Motor neuron (in vitro differentiated cells): ENCODE results near the gene ZMYM2. TPM values are rescaled to one million over a fixed set of nuclear protein-coding genes. Genes with fewer than 3 reads are reported as not detected.
"Not testable (repeated sequence)": the region's sequence is repeated elsewhere in the genome, so short reads cannot be mapped to it uniquely, and the experiment has no call there.

ENCODE experiments used
- ATAC-seq, 8 experiments: fragments of 200-7000 bp; cut with Tn5 transposase; replicated peaks in 6 of 8; 2 replicates each; pipeline ENCODE4 v1.8.0; 2021; ENCODE audit warnings: mild to moderate bottlenecking in 8 of 8, moderate library complexity in 8 of 8
- H3K27ac ChIP-seq, 2 donors: fragments of 250-450 bp; sonication (Bioruptor Pico); 2 replicates each; pipeline ENCODE4 v1.9.0; 2021; ENCODE audit warnings: antibody characterized with exemption in 2 of 2, mild to moderate bottlenecking in 2 of 2, moderate library complexity in 1 of 2
- H3K4me1 ChIP-seq, 2 donors: fragments of 250-450 bp; sonication (Bioruptor Pico); replicated peaks in 1 of 2; 2 replicates each; pipeline ENCODE4 v1.6.1; 2021; ENCODE audit warnings: antibody characterized with exemption in 2 of 2, mild to moderate bottlenecking in 2 of 2, moderate library complexity in 1 of 2
- H3K4me3 ChIP-seq, 5 donors: fragments of 250-450 bp; sonication (Bioruptor Pico); 2 replicates each; pipeline ENCODE4 v1.9.0; 2021; ENCODE audit warnings: antibody characterized with exemption in 5 of 5, mild to moderate bottlenecking in 5 of 5, moderate library complexity in 4 of 5
- WGBS, 10 experiments: fragments of 450-650 bp; shearing (Covaris generic); methylation state at CpG; one replicate each; pipeline ENCODE4 v1.0.0; 2022; 5-methylcytosine and 5-hydroxymethylcytosine counted together
- in situ Hi-C, 9 experiments: fragments of 400-800 bp; cut with MboI; loops; one replicate each; pipeline ENCODE4 v1.15.0; 2021; ENCODE audit warnings: low sequenced_read_pairs in 9 of 9, low pct_unique_long_range_greater_than_20kb in 2 of 9; ENCODE audit not compliant: unreplicated experiment in 9 of 9
- total RNA-seq, 8 experiments: library from RNA; unstranded; fragments of 300-600 nt; gene quantifications; 2 replicates each; pipeline versions ENCODE4 v1.2.3 to v1.2.4, GENCODE V29; 2022

The ZMYM2 gene
- total RNA-seq, 8 experiments from 2014 or later: 45.5 to 97.6 (median 77.7) TPM

GRCh38 chr13:19961489-19961888 lies 3.0 kb downstream of the ZMYM2 start:
- in situ Hi-C loops: no loop called here
- WGBS, 10 experiments: 40 to 90% (median 65%) methylated on average over 1 to 4 of the region's 4 CpGs; no CpG with 5 or more reads in 2 of the 10 experiments
- ATAC-seq: no peak
- Histone ChIP-seq H3K27ac (no peak overlapping the region), H3K4me3 (no peak overlapping the region), H3K4me1 (peaks cover 11 to 26% of the 10 kb centered on the region in 2 donors)

- Histone ChIP-seq H3K4me1 (peaks cover 11 to 26% of the 10 kb centered on the region in 2 donors), H3K27ac (no peak overlapping the region), H3K4me3 (no peak overlapping the region)
- in situ Hi-C loops: no loop called here
- ATAC-seq: no peak
These were observed 3.4 kb downstream of the ZMYM2 start for GRCh38 chr13:19961924-19962323.

GRCh38 chr13:19962894-19963293 lies 4.4 kb downstream of the ZMYM2 start:
- Histone ChIP-seq H3K4me3 (no peak overlapping the region), H3K27ac (no peak overlapping the region)

GRCh38 chr13:19967621-19968020 lies 9.1 kb downstream of the ZMYM2 start:
- no peak overlapping the region for H3K27ac ChIP-seq
- WGBS, 10 experiments: 83 to 100% (median 94%) methylated on average over 1 to 3 of the region's 3 CpGs
- H3K4me1 ChIP-seq: peaks cover 3 to 7% of the 10 kb centered on the region in 2 donors
- in situ Hi-C loops: no loop called here
- ATAC-seq: no peak
- no peak overlapping the region for H3K4me3 ChIP-seq

More at GRCh38 chr13:19962894-19963293, 4.4 kb downstream of the ZMYM2 start:
- no peak for ATAC-seq
- H3K4me1 ChIP-seq: peaks cover 11 to 23% of the 10 kb centered on the region in 2 donors
- 80 to 100% (median 85%) methylated on average over 1 to 8 of the region's 10 CpGs; no CpG with 5 or more reads in 2 of the 10 experiments for WGBS, 10 experiments
- in situ Hi-C loops: no loop called here

GRCh38 chr13:19974498-19975009 lies 16.0 kb downstream of the ZMYM2 start:
- ATAC-seq, H3K4me3 ChIP-seq, H3K4me1 ChIP-seq, in situ Hi-C loops, H3K27ac ChIP-seq: not testable (repeated sequence)
- 93 to 100% (median 100%) methylated on average over 1 to 2 of the region's 7 CpGs; no CpG with 5 or more reads in 4 of the 10 experiments for WGBS, 10 experiments

GRCh38 chr13:19978831-19979437 lies 20.4 kb downstream of the ZMYM2 start:
- no peak for ATAC-seq
- in situ Hi-C loops: no loop called here
- WGBS, 10 experiments: 81 to 100% (median 94%) methylated on average over 2 to 4 of the region's 4 CpGs
- H3K27ac ChIP-seq: no peak overlapping the region
- no peaks in the 10 kb centered on the region for H3K4me1 ChIP-seq
- H3K4me3 ChIP-seq: no peak overlapping the region

- no peak overlapping the region for H3K4me3 ChIP-seq
- H3K27ac ChIP-seq: no peak overlapping the region
- WGBS, 10 experiments: 29 to 100% (median 89%) methylated on average over 1 to 3 of the region's 3 CpGs; no CpG with 5 or more reads in 2 of the 10 experiments
- in situ Hi-C loops: no loop called here
- no peaks in the 10 kb centered on the region for H3K4me1 ChIP-seq
- ATAC-seq: no peak
These were observed 23.2 kb downstream of the ZMYM2 start for GRCh38 chr13:19981685-19982238.

- in situ Hi-C loops: no loop called here
- WGBS, 10 experiments: 74 to 100% (median 89%) methylated on average over 1 to 5 of the region's 5 CpGs; no CpG with 5 or more reads in 1 of the 10 experiments
- no peaks in the 10 kb centered on the region for H3K4me1 ChIP-seq
- H3K4me3 ChIP-seq: no peak overlapping the region
- H3K27ac ChIP-seq: no peak overlapping the region
- no peak for ATAC-seq
These were observed 24.0 kb downstream of the ZMYM2 start for GRCh38 chr13:19982447-19983043.

- peak in 3 of 8 experiments; percentile 58 to 73 (median 70) for ATAC-seq
- in situ Hi-C loops: no loop called here
- H3K4me3 ChIP-seq: no peak overlapping the region
- WGBS, 10 experiments: 58 to 100% (median 82%) methylated on average over 1 to 4 of the region's 5 CpGs
- no peaks in the 10 kb centered on the region for H3K4me1 ChIP-seq
- H3K27ac ChIP-seq: no peak overlapping the region
These were observed 26.1 kb downstream of the ZMYM2 start for GRCh38 chr13:19984430-19985218.

GRCh38 chr13:19985219-19985556 lies 26.7 kb downstream of the ZMYM2 start:
- Histone ChIP-seq H3K4me1 (no peaks in the 10 kb centered on the region), H3K27ac (no peak overlapping the region), H3K4me3 (no peak overlapping the region)
- ATAC-seq: peak in 2 of 8 experiments; percentile 21 to 35
- 40 to 100% (median 67%) methylated on average over 1 to 2 of the region's 2 CpGs; no CpG with 5 or more reads in 6 of the 10 experiments for WGBS, 10 experiments
- in situ Hi-C loops: no loop called here

GRCh38 chr13:19991531-19991930 lies 33.0 kb downstream of the ZMYM2 start:
- 78 to 100% (median 100%) methylated on average over 1 to 2 of the region's 2 CpGs; no CpG with 5 or more reads in 5 of the 10 experiments for WGBS, 10 experiments
- H3K27ac ChIP-seq: no peak overlapping the region
- no peak for ATAC-seq
- no peaks in the 10 kb centered on the region for H3K4me1 ChIP-seq
- H3K4me3 ChIP-seq: no peak overlapping the region
- in situ Hi-C loops: no loop called here

- no peaks in the 10 kb centered on the region for H3K4me1 ChIP-seq
- no peak overlapping the region for H3K27ac ChIP-seq
- WGBS, 10 experiments: 80 to 100% (median 95%) methylated on average over 1 to 4 of the region's 4 CpGs; no CpG with 5 or more reads in 2 of the 10 experiments
- no peak for ATAC-seq
- in situ Hi-C loops: no loop called here
- no peak overlapping the region for H3K4me3 ChIP-seq
These were observed 34.5 kb downstream of the ZMYM2 start for GRCh38 chr13:19993024-19993423.

GRCh38 chr13:19998960-19999359 lies 40.4 kb downstream of the ZMYM2 start:
- whole genome bisulfite sequencing, 10 experiments: 81 to 100% (median 100%) methylated on average over 1 to 3 of the region's 3 CpGs; no CpG with 5 or more reads in 2 of the 10 experiments
- H3K4me1 ChIP-seq: no peaks in the 10 kb centered on the region
- ATAC-seq: no peak
- in situ Hi-C loops: no loop called here
- no peak overlapping the region for H3K27ac ChIP-seq
- no peak overlapping the region for H3K4me3 ChIP-seq
